ENCODE results near the gene PRR22.
"Not testable (repeated sequence)": the region's sequence is repeated elsewhere in the genome, so short reads cannot be mapped to it uniquely, and the experiment has no call there.

PRR22 gene

GRCh38 chr19:5738423-5738822 lies 46.1 kb downstream of the PRR22 start:
- POLR2A ChIA-PET = no interaction called here
- H3K4me3 ChIP-seq (ENCODE audit: low read depth, low read length) = no peak overlapping the region
- TF ChIP-seq CTCF (IDR thresholded peaks at IDR 0.05; ENCODE audit: insufficient read depth, low read length, missing control alignments) = no peak
- CTCF ChIA-PET = no interaction called here
- DNase-seq (ENCODE audit: low read depth, low spot score) = no peak

GRCh38 chr19:5733172-5733571 lies 51.4 kb downstream of the PRR22 start:
- DNase-seq (ENCODE audit: low read depth, low spot score); H3K4me3 ChIP-seq (ENCODE audit: low read depth, low read length); POLR2A ChIA-PET: not testable (repeated sequence)
- CTCF ChIA-PET = interaction anchor here (1.6 kb wide), 1 partner anchor 71 kb away, joined by 4 read pairs; no protein-coding TSS in a partner anchor

Data from AG04449 (cell line).